ENCODE data around the gene COPZ2.

GRCh38 chr17:48070195-48070594 lies 32.6 kb upstream of the COPZ2 start:
- TF ChIP-seq ZNF148 (tag by site-specific recombination; IDR thresholded peaks at IDR 0.05; ENCODE audit: borderline replicate concordance) (no peak), TCF7L2 (IDR thresholded peaks at IDR 0.05; ENCODE audit: borderline replicate concordance, low read depth, low read length) (no peak), YY1 (tag by site-specific recombination; IDR thresholded peaks at IDR 0.05) (no peak), TSHZ1 (tag by site-specific recombination; IDR thresholded peaks at IDR 0.05; ENCODE audit: borderline replicate concordance) (no peak), CTCF (tag by site-specific recombination; IDR thresholded peaks at IDR 0.05) (no peak), MYNN (tag by site-specific recombination; IDR thresholded peaks at IDR 0.05; ENCODE audit: borderline replicate concordance) (no peak), HOXC10 (CRISPR knock-in tag; IDR thresholded peaks at IDR 0.05) (no peak), ZNF501 (tag by site-specific recombination; IDR thresholded peaks at IDR 0.05) (no peak), ZNF645 (tag by site-specific recombination; IDR thresholded peaks at IDR 0.05) (no peak), ZIC2 (tag by site-specific recombination; IDR thresholded peaks at IDR 0.05) (no peak), KLF16 (tag by site-specific recombination; IDR thresholded peaks at IDR 0.05) (no peak)
